ENCODE measurements around the gene ELOA2. TPM values are rescaled to one million over a fixed set of nuclear protein-coding genes. Genes with fewer than 3 reads are reported as not detected.

The ELOA2 gene
- polyA plus RNA-seq, 3 donors = not detected

DNA sequence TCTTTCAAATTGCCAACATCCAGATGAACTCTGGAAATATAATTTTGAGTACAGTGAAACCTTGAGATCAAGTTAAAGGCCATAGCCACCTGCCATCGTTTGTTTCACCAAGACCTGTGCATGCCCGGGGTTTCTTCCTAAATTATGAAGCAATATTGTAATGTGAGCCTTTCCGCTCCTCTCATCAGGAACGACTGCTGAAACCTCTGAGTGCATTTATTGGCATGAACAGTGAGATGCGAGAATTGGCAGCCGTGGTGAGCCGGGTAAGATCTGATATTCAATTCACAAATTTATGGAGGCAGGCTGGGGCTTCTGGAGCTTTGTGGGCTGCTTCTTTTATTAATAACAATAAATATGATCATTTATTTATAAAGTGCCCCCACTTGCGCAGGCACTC is 27.7 kb upstream of the ELOA2 start:
- Mint-ChIP-seq H3K27ac (no peak overlapping the region), H3K4me1 (no peaks in the 10 kb centered on the region), H3K27me3 (ENCODE audit: low read depth in 3 of 3) (peaks cover 0 to 1% (median 0%) of the 10 kb centered on the region in 3 donors), H3K4me3 (no peak overlapping the region), H3K9me3 (peaks cover 0 to 9% (median 0%) of the 10 kb centered on the region in 7 donors), H3K36me3 (no peaks in the 10 kb centered on the region)
- Histone ChIP-seq H3K27me3 (ENCODE audit: control insufficient read depth in 2 of 2, insufficient read depth in 2 of 2, low read length in 2 of 2) (no peaks in the 10 kb centered on the region), H4K20me1 (ENCODE audit: insufficient read depth, low read length) (no peaks in the 10 kb centered on the region), H3K4me1 (ENCODE audit: control insufficient read depth in 1 of 2, insufficient read depth in 2 of 2, low read length in 2 of 2) (no peaks in the 10 kb centered on the region), H3K4me3 (replicated peaks in 1 of 3; ENCODE audit: low read depth in 2 of 3, low read length in 3 of 3) (no peak overlapping the region), H3K79me2 (ENCODE audit: insufficient read depth, low read length) (no peaks in the 10 kb centered on the region), H3K9me3 (replicated peaks in 1 of 2; ENCODE audit: control insufficient read depth in 1 of 2, insufficient read depth in 1 of 2, low read length in 2 of 2) (no peaks in the 10 kb centered on the region), H3K4me2 (replicated peaks; ENCODE audit: extremely low read depth, low read length, poor library complexity, severe bottlenecking) (no peak overlapping the region), H2AFZ (ENCODE audit: insufficient read depth, low read depth, low read length, poor library complexity, severe bottlenecking) (no peak overlapping the region), H3K27ac (ENCODE audit: low read depth in 1 of 2, low read length in 2 of 2) (no peak overlapping the region), H3K9ac (ENCODE audit: insufficient read depth, low read length, poor library complexity, severe bottlenecking) (no peak overlapping the region), H3K36me3 (replicated peaks in 1 of 2; ENCODE audit: control insufficient read depth in 1 of 2, insufficient read depth in 2 of 2, low read length in 2 of 2) (no peaks in the 10 kb centered on the region)
- DNase-seq = no peak
- TF ChIP-seq, protein P1, sequence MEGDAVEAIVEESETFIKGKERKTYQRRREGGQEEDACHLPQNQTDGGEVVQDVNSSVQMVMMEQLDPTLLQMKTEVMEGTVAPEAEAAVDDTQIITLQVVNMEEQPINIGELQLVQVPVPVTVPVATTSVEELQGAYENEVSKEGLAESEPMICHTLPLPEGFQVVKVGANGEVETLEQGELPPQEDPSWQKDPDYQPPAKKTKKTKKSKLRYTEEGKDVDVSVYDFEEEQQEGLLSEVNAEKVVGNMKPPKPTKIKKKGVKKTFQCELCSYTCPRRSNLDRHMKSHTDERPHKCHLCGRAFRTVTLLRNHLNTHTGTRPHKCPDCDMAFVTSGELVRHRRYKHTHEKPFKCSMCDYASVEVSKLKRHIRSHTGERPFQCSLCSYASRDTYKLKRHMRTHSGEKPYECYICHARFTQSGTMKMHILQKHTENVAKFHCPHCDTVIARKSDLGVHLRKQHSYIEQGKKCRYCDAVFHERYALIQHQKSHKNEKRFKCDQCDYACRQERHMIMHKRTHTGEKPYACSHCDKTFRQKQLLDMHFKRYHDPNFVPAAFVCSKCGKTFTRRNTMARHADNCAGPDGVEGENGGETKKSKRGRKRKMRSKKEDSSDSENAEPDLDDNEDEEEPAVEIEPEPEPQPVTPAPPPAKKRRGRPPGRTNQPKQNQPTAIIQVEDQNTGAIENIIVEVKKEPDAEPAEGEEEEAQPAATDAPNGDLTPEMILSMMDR (IDR thresholded peaks at IDR 0.05) = no peak
- WGBS (ENCODE audit: insufficient coverage) = 89% methylated on average over 4 of the region's 8 CpGs
- intact Hi-C loops (cut with micrococcal nuclease) = no loop called here

DNA sequence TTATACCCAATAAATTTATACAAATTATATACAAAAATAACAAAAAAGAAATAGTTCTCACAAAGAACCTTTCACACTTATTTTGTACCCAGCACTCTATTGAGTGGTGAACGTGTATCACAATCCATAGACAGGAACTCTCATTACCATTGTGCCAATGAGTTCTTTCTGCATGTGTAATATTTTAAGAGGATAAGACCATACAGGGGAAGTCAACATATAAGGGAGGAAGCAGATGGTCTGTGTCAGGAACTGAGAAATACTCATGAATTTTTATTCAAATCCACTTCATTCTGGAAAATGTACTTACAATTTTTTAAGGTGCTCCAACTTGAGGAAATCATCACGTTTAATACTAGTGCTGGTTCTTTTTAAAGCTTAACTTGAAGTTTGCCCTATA is 27.1 kb upstream of the ELOA2 start:
- no peak overlapping the region for H3K27ac Mint-ChIP-seq
- no peaks in the 10 kb centered on the region for H4K20me1 ChIP-seq (ENCODE audit: insufficient read depth, low read length)
- H3K9me3 ChIP-seq (replicated peaks in 1 of 2; ENCODE audit: control insufficient read depth in 1 of 2, insufficient read depth in 1 of 2, low read length in 2 of 2) = no peaks in the 10 kb centered on the region
- TF ChIP-seq, protein P1 (IDR thresholded peaks at IDR 0.05) = no peak
- H3K36me3 Mint-ChIP-seq = no peaks in the 10 kb centered on the region
- H3K4me1 Mint-ChIP-seq = no peaks in the 10 kb centered on the region
- H3K9ac ChIP-seq (ENCODE audit: insufficient read depth, low read length, poor library complexity, severe bottlenecking) = no peak overlapping the region
- intact Hi-C loops (cut with micrococcal nuclease) = no loop called here
- H3K9me3 Mint-ChIP-seq = peaks cover 0 to 10% (median 0%) of the 10 kb centered on the region in 7 donors
- H3K4me3 ChIP-seq (replicated peaks in 1 of 3; ENCODE audit: low read depth in 2 of 3, low read length in 3 of 3) = no peak overlapping the region
- no peak overlapping the region for H3K4me3 Mint-ChIP-seq
- DNase-seq = no peak
- H3K79me2 ChIP-seq (ENCODE audit: insufficient read depth, low read length) = no peaks in the 10 kb centered on the region
- no peaks in the 10 kb centered on the region for H3K36me3 ChIP-seq (replicated peaks in 1 of 2; ENCODE audit: control insufficient read depth in 1 of 2, insufficient read depth in 2 of 2, low read length in 2 of 2)
- no peak overlapping the region for H3K4me2 ChIP-seq (replicated peaks; ENCODE audit: extremely low read depth, low read length, poor library complexity, severe bottlenecking)
- H2AFZ ChIP-seq (ENCODE audit: insufficient read depth, low read depth, low read length, poor library complexity, severe bottlenecking) = no peak overlapping the region
- no peaks in the 10 kb centered on the region for H3K27me3 ChIP-seq (ENCODE audit: control insufficient read depth in 2 of 2, insufficient read depth in 2 of 2, low read length in 2 of 2)
- no peak overlapping the region for H3K27ac ChIP-seq (ENCODE audit: low read depth in 1 of 2, low read length in 2 of 2)
- no peaks in the 10 kb centered on the region for H3K4me1 ChIP-seq (ENCODE audit: control insufficient read depth in 1 of 2, insufficient read depth in 2 of 2, low read length in 2 of 2)
- WGBS (ENCODE audit: insufficient coverage) = no CpG with 5 or more reads among the region's 2 CpGs
- peaks cover 0 to 3% (median 0%) of the 10 kb centered on the region in 3 donors for H3K27me3 Mint-ChIP-seq (ENCODE audit: low read depth in 3 of 3)
